Measurements from ENCODE around the gene GALNS.
A peak's percentile ranks its signal among the peaks of the same experiment; 100 is the strongest.
"Not testable (repeated sequence)": the region's sequence is repeated elsewhere in the genome, so short reads cannot be mapped to it uniquely, and the experiment has no call there.

GALNS gene

DNA sequence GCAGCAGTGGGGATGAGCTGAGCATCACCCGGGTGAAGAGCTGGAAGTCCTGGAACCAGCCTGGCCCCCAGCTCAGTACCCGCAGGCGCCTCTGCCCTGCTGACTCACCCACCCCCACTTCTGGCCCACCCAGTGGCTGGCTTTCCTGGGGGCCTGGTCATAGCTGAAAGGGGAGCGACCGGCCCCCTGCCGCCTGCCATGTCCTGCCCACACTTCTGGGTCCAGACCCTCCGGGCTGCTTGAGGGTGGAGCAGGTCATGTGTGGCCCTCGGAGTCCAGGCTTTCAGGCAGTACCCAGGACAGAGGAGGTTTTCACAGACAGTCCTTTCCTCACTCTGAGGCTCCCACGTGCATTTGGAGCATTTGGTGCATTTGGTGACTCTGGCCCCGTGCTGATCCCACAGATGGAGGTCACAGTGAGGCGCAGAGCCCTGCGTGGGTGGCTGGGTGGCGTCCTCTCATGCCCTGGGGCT is 64.6 kb downstream of the GALNS start:
- POLR2A ChIA-PET: interaction anchor here (0.7 to 1.1 kb wide), 2 partner anchors 11 to 19 kb away, joined by 3 read pairs; no protein-coding TSS in a partner anchor
- no peak overlapping the region for H3K4me3 ChIP-seq (ENCODE audit: low read depth, low read length)
- CTCF ChIA-PET: no interaction called here
- no peak for DNase-seq (ENCODE audit: low read depth, low spot score)
- TF ChIP-seq, protein P1, sequence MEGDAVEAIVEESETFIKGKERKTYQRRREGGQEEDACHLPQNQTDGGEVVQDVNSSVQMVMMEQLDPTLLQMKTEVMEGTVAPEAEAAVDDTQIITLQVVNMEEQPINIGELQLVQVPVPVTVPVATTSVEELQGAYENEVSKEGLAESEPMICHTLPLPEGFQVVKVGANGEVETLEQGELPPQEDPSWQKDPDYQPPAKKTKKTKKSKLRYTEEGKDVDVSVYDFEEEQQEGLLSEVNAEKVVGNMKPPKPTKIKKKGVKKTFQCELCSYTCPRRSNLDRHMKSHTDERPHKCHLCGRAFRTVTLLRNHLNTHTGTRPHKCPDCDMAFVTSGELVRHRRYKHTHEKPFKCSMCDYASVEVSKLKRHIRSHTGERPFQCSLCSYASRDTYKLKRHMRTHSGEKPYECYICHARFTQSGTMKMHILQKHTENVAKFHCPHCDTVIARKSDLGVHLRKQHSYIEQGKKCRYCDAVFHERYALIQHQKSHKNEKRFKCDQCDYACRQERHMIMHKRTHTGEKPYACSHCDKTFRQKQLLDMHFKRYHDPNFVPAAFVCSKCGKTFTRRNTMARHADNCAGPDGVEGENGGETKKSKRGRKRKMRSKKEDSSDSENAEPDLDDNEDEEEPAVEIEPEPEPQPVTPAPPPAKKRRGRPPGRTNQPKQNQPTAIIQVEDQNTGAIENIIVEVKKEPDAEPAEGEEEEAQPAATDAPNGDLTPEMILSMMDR (IDR thresholded peaks at IDR 0.05; ENCODE audit: insufficient read depth, low read length, missing control alignments): no peak

DNA sequence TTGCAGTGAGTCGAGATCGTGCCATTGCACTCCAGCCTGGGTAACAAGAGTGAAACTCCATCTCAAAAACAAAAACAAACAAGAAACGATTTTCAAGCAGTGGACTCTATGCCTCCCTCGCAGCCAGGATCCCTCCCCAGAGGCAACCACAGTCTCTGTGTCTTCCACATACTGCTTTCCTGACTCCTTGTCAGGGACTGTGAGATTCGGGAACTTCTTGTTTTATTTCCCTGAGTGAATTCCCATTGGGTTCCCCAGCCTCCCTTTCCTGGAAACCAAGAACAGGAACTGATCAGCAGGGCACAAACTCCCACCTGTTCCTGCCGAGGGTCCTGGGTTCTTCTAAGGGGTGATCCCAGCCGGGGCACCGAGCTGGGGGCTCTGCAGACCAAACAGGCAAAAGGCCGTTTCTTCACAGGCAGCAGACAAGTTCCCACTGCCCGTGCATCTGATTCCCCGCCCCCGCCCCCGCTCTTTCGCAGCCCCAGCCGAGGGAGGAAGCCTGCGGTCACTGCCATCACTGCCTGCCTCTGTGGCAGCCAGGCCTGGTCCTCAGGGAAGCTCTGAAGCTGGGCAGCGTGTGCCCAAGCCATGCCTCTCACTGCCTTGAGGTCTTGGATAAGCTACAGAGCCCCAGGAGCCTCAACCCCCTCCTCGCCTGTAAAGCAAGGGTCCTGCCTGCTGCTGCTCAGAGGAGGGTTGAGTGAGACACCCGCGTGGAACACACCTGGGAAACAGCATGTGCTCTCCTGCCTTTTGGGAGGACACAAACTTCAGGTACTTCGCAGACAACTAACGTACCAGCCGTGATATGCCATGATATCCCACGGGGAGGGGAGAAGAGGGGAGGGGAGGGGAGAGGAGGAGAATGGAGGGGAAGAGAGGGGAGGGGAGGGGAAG is 66.2 kb downstream of the GALNS start:
- H3K4me3 ChIP-seq (ENCODE audit: low read depth, low read length): peak overlapping the region; percentile 6; the same call in 1 of the 2 replicates
- TF ChIP-seq, protein P1 (IDR thresholded peaks at IDR 0.05; ENCODE audit: insufficient read depth, low read length, missing control alignments): no peak
- ChIA-PET POLR2A (no interaction called here), CTCF (no interaction called here)
- DNase-seq (ENCODE audit: low read depth, low spot score): no peak

DNA sequence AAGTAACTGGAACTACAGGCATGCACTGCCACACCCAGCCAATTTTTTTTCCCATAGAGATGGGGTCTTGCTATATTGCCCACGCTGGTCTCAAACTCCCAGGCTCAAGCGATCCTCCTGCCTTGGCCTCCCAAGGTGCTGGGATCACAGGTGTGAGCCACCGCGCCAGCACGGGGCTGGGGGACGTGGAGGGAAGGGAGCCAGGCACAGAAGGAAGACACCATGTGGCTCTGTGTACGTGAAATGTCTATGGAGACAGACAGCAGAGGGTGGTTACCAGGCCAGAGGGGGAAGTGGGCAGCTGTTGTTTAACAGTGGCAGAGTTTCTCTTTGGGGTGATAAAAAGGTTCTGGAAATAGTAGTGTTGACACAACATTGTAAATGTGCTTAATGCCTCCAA is 67.2 kb downstream of the GALNS start:
- TF ChIP-seq, protein P1 (IDR thresholded peaks at IDR 0.05; ENCODE audit: insufficient read depth, low read length, missing control alignments): no peak
- DNase-seq (ENCODE audit: low read depth, low spot score): no peak
- ChIA-PET POLR2A (no interaction called here), CTCF (interaction anchor here (5.0 kb wide), 1 partner anchor 53 kb away, joined by 43 read pairs; no protein-coding TSS in a partner anchor)
- H3K4me3 ChIP-seq (ENCODE audit: low read depth, low read length): no peak overlapping the region

DNA sequence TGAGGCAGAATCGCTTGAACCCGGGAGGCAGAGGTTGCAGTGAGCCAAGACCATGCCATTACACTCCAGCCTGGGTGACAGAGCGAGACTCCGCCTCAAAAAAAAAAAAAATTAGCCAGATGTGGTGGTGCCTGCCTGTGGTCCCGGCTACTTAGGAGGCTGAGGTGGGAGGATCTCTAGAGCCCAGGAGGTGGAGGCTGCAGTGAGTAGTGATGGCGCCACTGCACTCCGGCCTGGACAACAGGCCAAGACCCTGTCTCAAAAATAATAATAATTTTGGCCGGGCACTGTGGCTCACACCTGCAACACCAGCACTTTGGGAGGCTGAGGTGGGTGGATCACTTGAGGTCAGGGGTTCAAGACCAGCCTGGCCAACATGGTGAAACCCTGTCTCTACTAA is 68.0 kb downstream of the GALNS start:
- DNase-seq (ENCODE audit: low read depth, low spot score); POLR2A ChIA-PET; H3K4me3 ChIP-seq (ENCODE audit: low read depth, low read length): not testable (repeated sequence)
- CTCF ChIA-PET: interaction anchor here (1.4 to 5.0 kb wide), 2 partner anchors 52 to 66 kb away, joined by 3 to 43 read pairs; no protein-coding TSS in a partner anchor

DNA sequence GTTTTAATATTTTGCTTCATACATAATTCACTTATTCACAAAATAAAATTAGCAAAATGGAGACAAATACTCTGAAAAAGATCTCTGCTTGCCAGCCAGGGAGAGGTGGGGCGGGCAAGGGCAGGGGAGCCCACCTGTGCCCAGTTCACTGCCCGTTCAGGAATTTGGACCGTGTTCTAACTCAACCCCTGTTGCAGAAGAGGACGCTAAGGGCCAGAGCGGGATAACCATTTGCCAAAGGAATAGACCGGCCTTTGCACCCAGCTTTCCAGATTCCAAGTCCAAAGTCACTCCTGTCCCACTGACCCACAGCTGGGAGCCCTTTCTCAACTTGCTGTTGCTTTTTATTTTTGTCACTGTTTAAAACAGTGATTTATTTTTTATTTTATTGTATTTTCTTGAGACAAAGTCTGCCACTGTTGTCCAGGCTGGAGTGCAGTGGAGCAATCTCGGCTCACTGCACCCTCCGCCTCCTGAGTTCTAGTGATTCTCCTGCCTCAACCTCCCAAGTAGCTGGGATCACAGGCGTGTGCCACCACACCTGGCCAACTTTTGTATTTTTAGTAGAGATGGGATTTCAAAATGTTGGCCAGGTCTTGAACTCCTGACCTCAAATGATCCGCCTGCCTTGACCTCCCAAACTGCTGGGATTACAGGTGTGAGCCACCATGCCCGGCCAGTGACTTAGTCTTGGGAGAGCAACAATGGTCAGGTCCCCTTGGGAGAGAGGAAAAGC is 69.0 kb downstream of the GALNS start:
- POLR2A ChIA-PET: interaction anchor here (0.7 kb wide), 1 partner anchor 14 kb away, joined by 3 read pairs; no protein-coding TSS in a partner anchor

More for the DNA sequence above, 69.0 kb downstream of the GALNS start:
- DNase-seq (ENCODE audit: low read depth, low spot score): no peak
- CTCF ChIA-PET: interaction anchor here (1.2 to 5.0 kb wide), 6 partner anchors 8 to 65 kb away, joined by 3 to 43 read pairs (median 5); no protein-coding TSS in a partner anchor
- H3K4me3 ChIP-seq (ENCODE audit: low read depth, low read length): no peak overlapping the region
- TF ChIP-seq, protein P1 (IDR thresholded peaks at IDR 0.05; ENCODE audit: insufficient read depth, low read length, missing control alignments): no peak
